K562 (cell line): ENCODE results near the gene CACNA2D2. TPM values are rescaled to one million over a fixed set of nuclear protein-coding genes. Genes with fewer than 3 reads are reported as not detected.

ENCODE experiments used
- ATAC-seq: fragments of 200-7000 bp; cut with Tn5 transposase; 3 replicates; pipeline ENCODE4 v1.9.1; 2020; ENCODE audit warnings: moderate library complexity
- BruUV-seq: library from RNA; stranded (reverse); fragments of 400-500 nt; replicated peaks from 2 replicates; lab custom pipeline; 2021; lab: Mats Ljungman, UMichigan
- CTCF ChIA-PET: fragments of 300-600 bp; formaldehyde crosslinking; extraction: SDS; loops from one replicate; lab custom pipeline; 2021; ENCODE audit warnings: low intra/inter-chr PET ratio; lab: Yijun Ruan, JAX
- POLR2A ChIA-PET: fragments of 300-600, 350-650 bp; sonication (Branson Sonifier 250); formaldehyde crosslinking; extraction: SDS; loops from one replicate; lab custom pipeline; 2021; ENCODE audit warnings: antibody characterized with exemption, inconsistent platforms; lab: Yijun Ruan, JAX
- DNase-seq, 4 experiments: peaks; one replicate each; pipeline versions ENCODE4 v3.0.0 to v3.0.0-alpha.2; 2011 to 2018; ENCODE audit warnings: low spot score in 3 of 4, mixed read lengths in 3 of 4; ENCODE audit errors: extremely low read depth in 1 of 4
- FAIRE-seq: peaks from 2 replicates; lab custom pipeline; 2011; peaks lifted over from hg19 to GRCh38; lab: Jason Lieb, UNC
- H2AFZ ChIP-seq: 2 replicates; pipeline ENCODE4 v1.6.0; 2011; ENCODE audit warnings: low read depth, low read length, control low read depth, inconsistent platforms
- H3K27ac ChIP-seq: fragments of 200-600 bp; 3 replicates; pipeline ENCODE4 v1.8.0; 2011; ENCODE audit warnings: low read depth, mild to moderate bottlenecking, control low read depth, inconsistent platforms, low read length, moderate library complexity, mixed read lengths; ENCODE audit errors: extremely low read depth
- H3K27me3 ChIP-seq, 2 experiments: fragments of 300-600 bp in 1 of 2; 2 replicates in 1 of 2; 3 replicates in 1 of 2; pipeline versions ENCODE4 v1.6.0 to v1.8.0; 2011; ENCODE audit warnings: inconsistent platforms in 2 of 2, low read length in 2 of 2, mild to moderate bottlenecking in 1 of 2, mixed read lengths in 1 of 2, moderate library complexity in 1 of 2; ENCODE audit not compliant: control insufficient read depth in 2 of 2, insufficient read depth in 2 of 2
- H3K36me3 ChIP-seq: fragments of 300-600 bp; 3 replicates; pipeline ENCODE4 v1.8.0; 2011; ENCODE audit warnings: mild to moderate bottlenecking, low read length, inconsistent platforms; ENCODE audit not compliant: control insufficient read depth, insufficient read depth
- H3K4me1 ChIP-seq, 2 experiments: fragments of 200-600 bp in 1 of 2; replicated peaks in 1 of 2; 2 replicates in 1 of 2; 3 replicates in 1 of 2; pipeline versions ENCODE4 v1.5.1 to v1.8.0; 2011; ENCODE audit warnings: inconsistent platforms in 2 of 2, low read length in 2 of 2, mild to moderate bottlenecking in 1 of 2, mixed read lengths in 1 of 2, moderate library complexity in 1 of 2; ENCODE audit not compliant: control insufficient read depth in 2 of 2, insufficient read depth in 2 of 2
- H3K4me2 ChIP-seq: 2 replicates; pipeline ENCODE4 v1.6.1; 2011; ENCODE audit warnings: low read length, control low read depth, inconsistent platforms, mixed read lengths; ENCODE audit not compliant: insufficient read depth
- H3K4me3 ChIP-seq: fragments of 200-600 bp; sonication (generic), shearing (Covaris generic); 2 replicates; pipeline ENCODE4 v1.5.1; 2016; ENCODE audit warnings: control low read depth, inconsistent platforms
- H3K79me2 ChIP-seq: fragments of 200-600 bp; 3 replicates; pipeline ENCODE4 v1.8.0; 2011; ENCODE audit warnings: low read length, inconsistent platforms; ENCODE audit not compliant: control insufficient read depth, insufficient read depth
- H3K9ac ChIP-seq, 2 experiments: 2 replicates each; pipeline versions ENCODE4 v1.6.0 to v1.6.1; 2011; ENCODE audit warnings: low read depth in 2 of 2, low read length in 2 of 2, control low read depth in 1 of 2, inconsistent platforms in 1 of 2, mild to moderate bottlenecking in 1 of 2, mixed read lengths in 1 of 2; ENCODE audit not compliant: insufficient read depth in 1 of 2
- H3K9me1 ChIP-seq: one replicate; pipeline ENCODE4 v1.6.0; 2011; ENCODE audit warnings: inconsistent platforms, mild to moderate bottlenecking, low read length, moderate library complexity; ENCODE audit not compliant: control insufficient read depth, insufficient read depth
- H3K9me3 ChIP-seq: replicated peaks from 2 replicates; pipeline ENCODE4 v1.5.1; 2011; ENCODE audit warnings: low read depth, low read length, inconsistent platforms; ENCODE audit not compliant: control insufficient read depth, insufficient read depth
- H4K20me1 ChIP-seq: replicated peaks from 2 replicates; pipeline ENCODE4 v1.6.1; 2011; ENCODE audit warnings: low read length, inconsistent platforms, mixed read lengths; ENCODE audit not compliant: control insufficient read depth, insufficient read depth
- CLOCK ChIP-seq: fragments of 250-450 bp; sonication (Bioruptor Pico); IDR thresholded peaks from 2 replicates; pipeline ENCODE4 v1.4.0; 2020; ENCODE audit warnings: mild to moderate bottlenecking, moderate library complexity, borderline replicate concordance
- DIDO1 ChIP-seq: fragments of 450-650 bp; IDR thresholded peaks from 2 replicates; pipeline ENCODE4 v1.6.1; 2016; ENCODE audit warnings: low read depth, missing biosample characterization, missing genetic modification characterization
- GTF2B ChIP-seq: IDR thresholded peaks from 2 replicates; pipeline ENCODE4 v1.6.1; 2011; ENCODE audit not compliant: insufficient read length; ENCODE audit errors: extremely low read depth
- HMBOX1 ChIP-seq: sonication (generic); IDR thresholded peaks from 2 replicates; pipeline ENCODE4 v1.6.1; 2016
- MYBL2 ChIP-seq, 2 experiments: fragments of 450-650 bp in 1 of 2; sonication (generic) in 1 of 2; formaldehyde crosslinking in 1 of 2; IDR thresholded peaks; 2 replicates each; pipeline versions ENCODE4 v1.6.1 to v1.8.1; 2017 to 2022; ENCODE audit warnings: borderline replicate concordance in 1 of 2, inconsistent platforms in 1 of 2, low read depth in 1 of 2, mild to moderate bottlenecking in 1 of 2, missing genetic modification reagents in 1 of 2, moderate library complexity in 1 of 2
- SMARCC2 ChIP-seq: fragments of 450-650 bp; IDR thresholded peaks from 2 replicates; pipeline ENCODE4 v1.6.1; 2017; ENCODE audit warnings: antibody characterized with exemption, moderate library complexity, mild to moderate bottlenecking, low read depth
- TAF7 ChIP-seq: fragments of 450-650 bp; IDR thresholded peaks from 2 replicates; pipeline ENCODE4 v1.6.1; 2016; ENCODE audit warnings: missing genetic modification characterization, missing compliant biosample characterization
- THRB ChIP-seq: fragments of 450-650 bp; formaldehyde crosslinking; conservative IDR thresholded peaks from 2 replicates; pipeline ENCODE4 v1.4.0; 2022; ENCODE audit warnings: mild to moderate bottlenecking, missing genetic modification characterization
- ZBTB1 ChIP-seq: sonication (generic); formaldehyde crosslinking; IDR thresholded peaks from 2 replicates; pipeline ENCODE4 v1.8.1; 2023; ENCODE audit warnings: missing genetic modification reagents, low read depth, mild to moderate bottlenecking, borderline replicate concordance
- ZNF124 ChIP-seq: sonication (generic); formaldehyde crosslinking; IDR thresholded peaks from 2 replicates; pipeline ENCODE4 v1.8.1; 2022; ENCODE audit warnings: missing genetic modification reagents
- ZNF239 ChIP-seq: fragments of 250-450 bp; sonication (Bioruptor Pico); IDR thresholded peaks from 2 replicates; pipeline ENCODE4 v1.4.0; 2020; ENCODE audit warnings: mild to moderate bottlenecking
- ZNF766 ChIP-seq: fragments of 200-800 bp; sonication (Bioruptor generic); conservative IDR thresholded peaks from 2 replicates; pipeline ENCODE4 v1.6.1; 2016; ENCODE audit warnings: missing genetic modification characterization, missing compliant biosample characterization
- WGBS: fragments of 100-300 bp; shearing (Covaris generic); methylation state at CpG from one replicate; pipeline ENCODE4 v1.1.6; 2016; ENCODE audit warnings: low coverage, mixed read lengths; ENCODE audit not compliant: insufficient coverage; ENCODE audit errors: missing lambda C conversion rate; 5-methylcytosine and 5-hydroxymethylcytosine counted together
- in situ Hi-C: fragments of 300-500 bp; cut with MboI; formaldehyde crosslinking; loops from 4 replicates; pipeline ENCODE4 v1.15.0; 2018; ENCODE audit warnings: inconsistent platforms, mixed read lengths
- intact Hi-C: fragments of 100-400 bp; cut with micrococcal nuclease; formaldehyde crosslinking; loops from 2 replicates; pipeline ENCODE4 v1.14.2; 2022
- polyA plus RNA-seq, 8 experiments: library from polyadenylated mRNA; depleted of rRNA in 4 of 8; stranded (reverse) in 5 of 8; unstranded in 3 of 8; fragments of >200 nt; fragmentation: Nextera tagmentation in 2 of 8; fragmentation: Illumina TruSeq in 1 of 8; extraction: Ambion mirVana in 2 of 8; extraction: Trizol in 1 of 8; gene quantifications; 2 replicates each; pipeline versions ENCODE4 v1.2.1 to v1.2.3, GENCODE V29; 2011 to 2014; ENCODE audit warnings: inconsistent platforms in 1 of 8, missing spikeins in 1 of 8
- total RNA-seq, 7 experiments: library from RNA; depleted of rRNA in 6 of 7; stranded (reverse); fragments of >200 nt in 6 of 7; fragmentation: Illumina TruSeq in 2 of 7; extraction: Trizol in 2 of 7; gene quantifications; 2 replicates each; pipeline versions ENCODE4 v1.2.1 to v1.2.3, GENCODE V29; 2011 to 2021; ENCODE audit warnings: low replicate concordance in 1 of 7

The CACNA2D2 gene
- total and polyA plus RNA-seq, 9 of the 15 experiments (the other 6 are each of a cell fraction or from before 2014, with no cell fraction given), result 0.11 to 0.58 (median 0.36) TPM; not detected in 2

GRCh38 chr3:50473768-50474167, 29.7 kb downstream of the CACNA2D2 start:
- H3K79me2 ChIP-seq, result no peaks in the 10 kb centered on the region
- no peak overlapping the region for H3K27ac ChIP-seq
- H3K9me3 ChIP-seq, result no peaks in the 10 kb centered on the region
- 0% methylated on average over 8 of the region's 10 CpGs for WGBS
- H3K9ac ChIP-seq, result no peak overlapping the region
- TF ChIP-seq DIDO1 (tag) (no peak), TAF7 (tag) (no peak), THRB (no peak), ZNF766 (CRISPR knock-in tag) (no peak), CLOCK (CRISPR knock-in tag) (no peak), MYBL2 (IDR thresholded peaks at IDR 0.05; ENCODE audit: low read depth) (no peak), MYBL2 (CRISPR knock-in tag; IDR thresholded peaks at IDR 0.05; ENCODE audit: borderline replicate concordance) (no peak), ZNF239 (CRISPR knock-in tag) (no peak), ZBTB1 (no peak), HMBOX1 (no peak), SMARCC2 (no peak), GTF2B (no peak), ZNF124 (CRISPR knock-in tag) (no peak)
- H3K4me1 ChIP-seq, result no peaks in the 10 kb centered on the region; a peak in 1 of 5 replicates
- H3K36me3 ChIP-seq, result no peaks in the 10 kb centered on the region
- H4K20me1 ChIP-seq, result no peaks in the 10 kb centered on the region
- H3K4me2 ChIP-seq, result no peak overlapping the region
- ChIA-PET POLR2A (interaction anchor here (0.6 kb wide), 1 partner anchor 10 kb away, joined by 3 read pairs; no protein-coding TSS in a partner anchor), CTCF (no interaction called here)
- FAIRE-seq (no peak), ATAC-seq (no peak), DNase-seq (no peak)
- H2AFZ ChIP-seq, result no peak overlapping the region
- no TSS peak for BruUV-seq
- H3K4me3 ChIP-seq, result no peak overlapping the region
- H3K9me1 ChIP-seq, result no peaks in the 10 kb centered on the region
- H3K27me3 ChIP-seq, result peaks cover 4 to 57% of the 10 kb centered on the region in 2 experiments; a peak in 3 of 5 replicates
- in situ Hi-C loops, result no loop called here
- intact Hi-C loops, result no loop called here
